Esophagus muscularis mucosa (tissue), 4 donors: Measurements from ENCODE around the gene TMEM271. TPM values are rescaled to one million over a fixed set of nuclear protein-coding genes. Genes with fewer than 3 reads are reported as not detected.
A peak's percentile ranks its signal among the peaks of the same experiment; 100 is the strongest.
"Not testable (repeated sequence)": the region's sequence is repeated elsewhere in the genome, so short reads cannot be mapped to it uniquely, and the experiment has no call there.

Experiments used
- DNase-seq: peaks from one replicate; pipeline ENCODE4 v3.0.0-alpha.2; 2017; ENCODE audit errors: extremely low spot score
- H3K27ac ChIP-seq, 4 donors: fragments of 200-600 bp; sonication (generic); replicated peaks in 1 of 4; 1 replicate in 3 of 4; 2 replicates in 1 of 4; pipeline ENCODE4 v1.5.1; 2016 to 2019; ENCODE audit warnings: mild to moderate bottlenecking in 1 of 4
- H3K27me3 ChIP-seq, 4 donors: fragments of 200-600 bp; sonication (generic); one replicate each; pipeline versions ENCODE4 v1.5.1 to v1.6.0; 2016 to 2019
- H3K36me3 ChIP-seq, 4 donors: fragments of 200-600 bp; sonication (generic); one replicate each; pipeline ENCODE4 v1.5.1; 2016 to 2019
- H3K4me1 ChIP-seq, 4 donors: fragments of 200-600 bp; sonication (generic); one replicate each; pipeline ENCODE4 v1.5.1; 2016 to 2019
- H3K4me3 ChIP-seq, 4 donors: fragments of 200-600 bp; sonication (generic); 1 replicate in 2 of 4; 2 replicates in 2 of 4; pipeline ENCODE4 v1.5.1; 2016 to 2019; ENCODE audit warnings: mild to moderate bottlenecking in 4 of 4, moderate library complexity in 1 of 4
- H3K9me3 ChIP-seq, 4 donors: fragments of 200-600 bp; sonication (generic); 1 replicate in 3 of 4; 2 replicates in 1 of 4; pipeline ENCODE4 v1.5.1; 2016 to 2019
- CTCF ChIP-seq, 3 experiments: fragments of 200-600 bp in 2 of 3; fragments of 450-650 bp in 1 of 3; sonication (generic) in 2 of 3; IDR thresholded peaks; one replicate each; pipeline ENCODE4 v1.5.1; 2017 to 2019; ENCODE audit warnings: antibody characterized with exemption in 3 of 3, mild to moderate bottlenecking in 2 of 3, moderate library complexity in 1 of 3
- EP300 ChIP-seq: sonication (generic); formaldehyde crosslinking; IDR thresholded peaks from one replicate; pipeline ENCODE4 v1.6.1; 2017; ENCODE audit warnings: antibody characterized with exemption
- POLR2A ChIP-seq: fragments of 450-650 bp; IDR thresholded peaks from one replicate; pipeline ENCODE4 v1.6.1; 2017; ENCODE audit warnings: antibody characterized with exemption, moderate library complexity, mild to moderate bottlenecking, low read depth
- POLR2AphosphoS5 ChIP-seq, 2 donors: sonication (generic); formaldehyde crosslinking; IDR thresholded peaks; one replicate each; pipeline ENCODE4 v1.6.1; 2017; ENCODE audit warnings: antibody characterized with exemption in 2 of 2
- WGBS: methylation state at CpG from one replicate; pipeline ENCODE4 v1.1.5; 2018; 5-methylcytosine and 5-hydroxymethylcytosine counted together
- intact Hi-C: fragments of 100-400 bp; cut with DNase I; formaldehyde crosslinking; loops from one replicate; pipeline ENCODE4 v1.15.1; 2023
- total RNA-seq, 4 donors: library from RNA; depleted of rRNA; stranded (reverse); fragments of >200 nt; gene quantifications; one replicate each; pipeline versions ENCODE4 v1.1.0 to v1.2.1, GENCODE V29; 2016

Gene TMEM271
- total RNA-seq, 4 donors from 2014 or later: 0.19 to 0.34 TPM; not detected in 2

DNA sequence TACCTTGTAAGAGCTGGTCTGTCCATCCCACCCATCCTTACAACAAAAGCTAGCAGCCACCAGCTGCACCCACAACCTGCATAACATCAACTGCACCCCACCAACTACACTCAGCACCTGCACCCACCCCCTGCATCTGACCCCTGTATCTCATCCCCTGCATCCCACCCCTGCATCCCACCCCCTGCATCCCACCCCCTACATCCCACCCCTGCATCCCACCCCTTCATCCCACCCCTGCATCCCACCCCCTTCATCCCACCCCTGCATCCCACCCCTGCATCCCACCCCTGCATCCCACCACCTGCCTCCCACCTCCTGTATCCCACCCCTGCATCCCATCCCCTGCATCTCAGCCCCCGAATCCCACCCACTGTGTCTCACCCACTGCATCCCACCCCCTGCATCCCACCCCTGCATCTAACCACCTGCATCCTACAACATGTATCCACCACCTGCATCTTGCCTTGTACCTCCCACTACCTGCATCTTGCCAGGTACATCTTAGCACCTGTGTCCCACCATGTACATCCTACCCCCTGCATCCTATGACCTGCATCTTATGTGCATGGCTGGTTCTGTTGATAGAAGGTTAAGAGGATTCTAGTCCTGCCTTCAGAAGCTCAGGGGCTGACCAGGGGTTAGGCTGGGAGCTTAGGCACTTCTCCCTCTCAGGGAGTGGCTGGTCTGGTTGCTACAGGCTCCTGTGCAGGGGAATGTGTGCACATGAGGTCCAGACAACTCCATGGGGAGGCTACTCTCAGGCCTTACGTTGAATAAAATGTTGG, 9.4 kb downstream of the TMEM271 start:
- intact Hi-C loops: no loop called here
- Histone ChIP-seq H3K27me3 (peaks cover 0 to 49% (median 4%) of the 10 kb centered on the region in 4 donors), H3K4me1 (no peaks in the 10 kb centered on the region), H3K4me3 (no peak overlapping the region), H3K27ac (no peak overlapping the region), H3K9me3 (no peaks in the 10 kb centered on the region), H3K36me3 (no peaks in the 10 kb centered on the region)
- 71% methylated on average over 2 of the region's 2 CpGs for WGBS
- TF ChIP-seq POLR2A (no peak), POLR2AphosphoS5 (IDR thresholded peaks at IDR 0.05) (no peak), EP300 (no peak), CTCF (IDR thresholded peaks at IDR 0.05) (no peak)
- peak; percentile 64 for DNase-seq

GRCh38 chr4:566035-566434, 10.1 kb downstream of the TMEM271 start:
- no peaks in the 10 kb centered on the region for H3K4me1 ChIP-seq
- no peaks in the 10 kb centered on the region for H3K36me3 ChIP-seq
- peaks cover 0 to 45% (median 3%) of the 10 kb centered on the region in 4 donors for H3K27me3 ChIP-seq
- DNase-seq: no peak
- H3K9me3 ChIP-seq: no peaks in the 10 kb centered on the region
- TF ChIP-seq EP300: no peak
- TF ChIP-seq POLR2AphosphoS5 (IDR thresholded peaks at IDR 0.05): no peak
- no peak overlapping the region for H3K4me3 ChIP-seq
- WGBS: 92% methylated on average over 7 of the region's 7 CpGs
- no peak overlapping the region for H3K27ac ChIP-seq
- intact Hi-C loops: no loop called here

DNA sequence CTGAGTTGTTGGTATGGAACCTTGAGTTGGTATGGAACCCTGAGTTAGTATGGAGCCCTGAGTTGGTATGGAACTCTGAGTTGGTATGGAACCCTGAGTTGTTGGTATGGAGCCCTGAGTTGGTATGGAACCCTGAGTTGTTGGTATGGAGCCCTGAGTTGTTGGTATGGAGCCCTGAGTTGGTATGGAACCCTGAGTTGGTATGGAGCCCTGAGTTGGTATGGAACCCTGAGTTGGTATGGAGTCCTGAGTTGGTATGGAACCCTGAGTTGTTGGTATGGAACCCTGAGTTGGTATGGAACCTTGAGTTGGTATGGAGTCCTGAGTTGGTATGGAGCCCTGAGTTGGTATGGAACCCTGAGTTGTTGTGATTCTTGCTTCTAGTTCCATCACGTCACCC, 10.5 kb downstream of the TMEM271 start:
- H3K36me3 ChIP-seq, H3K27ac ChIP-seq, H3K4me3 ChIP-seq, H3K9me3 ChIP-seq, intact Hi-C loops, H3K4me1 ChIP-seq: not testable (repeated sequence)
- H3K27me3 ChIP-seq: peaks cover 0 to 45% (median under 1%) of the 10 kb centered on the region in 4 donors
- DNase-seq: peak; percentile 4
- 80% methylated on average over 1 of the region's 1 CpG for WGBS

- H3K27me3 ChIP-seq: peaks cover 0 to 26% (median 0%) of the 10 kb centered on the region in 4 donors
- H3K4me3 ChIP-seq, H3K27ac ChIP-seq, H3K36me3 ChIP-seq, H3K4me1 ChIP-seq, H3K9me3 ChIP-seq, intact Hi-C loops: not testable (repeated sequence)
- 46% methylated on average over 2 of the region's 2 CpGs for WGBS
- peak; percentile 8 for DNase-seq
Observed at GRCh38 chr4:562458-562857, 13.6 kb downstream of the TMEM271 start.

- Histone ChIP-seq H3K4me1 (no peaks in the 10 kb centered on the region), H3K27ac (no peak overlapping the region), H3K4me3 (no peak overlapping the region), H3K27me3 (peaks cover 0 to 22% (median 0%) of the 10 kb centered on the region in 4 donors), H3K9me3 (no peaks in the 10 kb centered on the region), H3K36me3 (no peaks in the 10 kb centered on the region)
- 71% methylated on average over 5 of the region's 5 CpGs for WGBS
- no peak for DNase-seq
- intact Hi-C loops: no loop called here
- TF ChIP-seq POLR2A (no peak), EP300 (no peak), CTCF (IDR thresholded peaks at IDR 0.05) (no peak), POLR2AphosphoS5 (IDR thresholded peaks at IDR 0.05) (no peak)
Observed at GRCh38 chr4:561426-561825, 14.7 kb downstream of the TMEM271 start.

- TF ChIP-seq POLR2AphosphoS5 (IDR thresholded peaks at IDR 0.05): no peak
- no peak for TF ChIP-seq EP300
- no peak for TF ChIP-seq CTCF (IDR thresholded peaks at IDR 0.05)
- TF ChIP-seq POLR2A: no peak
- Histone ChIP-seq H3K27me3 (peaks cover 0 to 27% (median 0%) of the 10 kb centered on the region in 4 donors), H3K27ac (no peak overlapping the region), H3K4me3 (no peak overlapping the region), H3K4me1 (no peaks in the 10 kb centered on the region), H3K36me3 (no peaks in the 10 kb centered on the region), H3K9me3 (no peaks in the 10 kb centered on the region)
- 69% methylated on average over 12 of the region's 12 CpGs for WGBS
- DNase-seq: peak; percentile 55
- intact Hi-C loops: no loop called here
Observed at GRCh38 chr4:560731-561291, 15.3 kb downstream of the TMEM271 start.
